GM19351 (cell line): ENCODE measurements around the gene TOMM34.

Source experiments
- ATAC-seq: cut with Tn5 transposase; IDR thresholded peaks from one replicate; pipeline ENCODE4 v1.9.1; 2021; ENCODE audit warnings: mild to moderate bottlenecking, moderate library complexity; ENCODE audit not compliant: unreplicated experiment

Gene TOMM34

GRCh38 chr20:44963325-44964215 lies 3.4 kb upstream of the TOMM34 start:
- ATAC-seq: no peak

- ATAC-seq: no peak
Observed at GRCh38 chr20:44962483-44962882, 2.3 kb upstream of the TOMM34 start.

DNA sequence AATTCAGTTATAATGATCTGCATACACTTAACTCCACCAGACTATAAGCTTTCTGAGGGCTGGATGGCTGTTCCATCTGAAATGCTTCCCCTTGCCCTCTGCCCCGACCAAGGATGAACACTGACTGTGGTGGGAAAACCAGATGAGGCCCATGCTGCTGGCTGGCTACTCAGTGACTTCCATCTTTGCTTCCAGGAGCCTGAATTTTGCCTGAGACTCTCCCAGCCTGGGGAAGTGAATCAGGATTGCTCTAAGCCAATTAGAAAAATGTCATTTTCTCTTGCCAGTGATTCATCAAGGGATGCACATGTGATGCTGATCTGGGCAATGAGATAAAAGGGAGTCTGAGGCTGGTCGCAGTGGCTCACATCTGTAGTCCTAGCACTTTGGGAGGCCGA lies 1.7 kb upstream of the TOMM34 start:
- no peak for ATAC-seq

- no peak for ATAC-seq
Observed at GRCh38 chr20:44961011-44961869, 1.0 kb upstream of the TOMM34 start.

GRCh38 chr20:44959638-44960102 lies 527 bp downstream of the TOMM34 start:
- ATAC-seq: peak; percentile 35

DNA sequence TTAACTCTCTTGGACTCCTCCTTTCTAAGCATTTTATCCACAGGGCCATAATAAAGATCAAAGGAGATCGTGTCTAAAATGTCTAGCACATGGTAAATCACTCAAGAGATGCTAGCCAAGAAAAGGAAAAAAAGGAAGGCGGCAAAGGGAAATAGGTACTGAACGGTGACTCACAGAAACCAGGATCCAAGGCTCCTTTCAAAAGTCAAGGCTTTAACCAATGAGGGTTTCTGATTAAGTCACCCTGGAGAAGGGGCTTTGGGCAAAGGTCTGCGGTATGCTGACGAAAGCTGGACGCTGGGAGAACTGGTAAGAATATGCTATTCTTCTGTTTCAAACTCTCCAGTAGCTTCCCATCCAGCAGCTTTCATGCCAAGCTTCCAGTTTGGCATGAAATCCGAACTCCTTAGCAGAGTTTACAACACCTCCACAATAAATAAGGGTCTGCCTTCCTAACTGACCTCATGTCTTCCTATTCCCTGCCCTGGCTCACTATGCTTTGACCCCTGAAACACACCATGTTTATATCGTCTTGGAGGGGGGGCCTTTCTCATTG lies 1.0 kb downstream of the TOMM34 start:
- no peak for ATAC-seq

GRCh38 chr20:44958276-44958675 lies 1.9 kb downstream of the TOMM34 start:
- no peak for ATAC-seq

DNA sequence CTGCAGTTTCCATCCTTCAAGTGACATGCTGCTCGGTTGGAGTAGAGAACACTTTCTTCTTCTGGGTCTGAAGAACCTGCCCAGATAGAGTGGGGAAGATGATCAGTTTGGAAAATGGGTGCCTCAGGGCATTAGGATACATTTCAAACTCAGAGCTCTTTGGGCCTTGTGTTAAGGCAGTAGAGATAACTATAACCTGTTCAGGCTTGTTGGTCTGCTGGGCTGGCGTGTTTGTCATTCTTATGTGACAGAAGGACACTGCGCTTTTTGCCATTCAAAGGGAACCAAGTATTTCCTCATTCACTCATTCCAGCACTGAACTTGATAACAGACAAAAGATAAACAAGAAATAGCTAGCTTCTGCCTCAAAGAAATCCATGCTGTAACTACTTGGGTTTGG lies 3.8 kb downstream of the TOMM34 start:
- ATAC-seq: no peak

- ATAC-seq: no peak
Observed at GRCh38 chr20:44955270-44955669, 4.9 kb downstream of the TOMM34 start.

GRCh38 chr20:44954211-44954610 lies 6.0 kb downstream of the TOMM34 start:
- no peak for ATAC-seq

GRCh38 chr20:44952731-44953130 lies 7.5 kb downstream of the TOMM34 start:
- no peak for ATAC-seq

DNA sequence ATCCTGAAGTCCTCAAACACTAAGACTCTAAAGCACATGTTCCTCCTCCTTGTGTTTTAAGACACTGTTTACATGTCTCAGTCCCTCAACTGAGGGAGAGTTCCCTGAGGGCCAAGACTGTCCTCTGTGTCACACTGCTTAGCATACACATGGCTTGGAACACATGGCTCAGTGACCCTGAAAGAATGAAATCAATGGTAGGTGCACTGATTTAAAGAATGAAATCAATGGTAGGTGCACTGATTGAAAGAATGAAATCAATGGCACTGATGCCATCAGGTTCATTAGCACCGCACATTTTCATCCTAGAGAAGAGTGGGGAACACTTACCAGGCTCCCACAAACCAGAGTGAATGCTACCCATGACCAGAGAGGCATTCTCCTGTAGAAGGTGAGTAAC lies 9.8 kb downstream of the TOMM34 start:
- ATAC-seq: no peak

DNA sequence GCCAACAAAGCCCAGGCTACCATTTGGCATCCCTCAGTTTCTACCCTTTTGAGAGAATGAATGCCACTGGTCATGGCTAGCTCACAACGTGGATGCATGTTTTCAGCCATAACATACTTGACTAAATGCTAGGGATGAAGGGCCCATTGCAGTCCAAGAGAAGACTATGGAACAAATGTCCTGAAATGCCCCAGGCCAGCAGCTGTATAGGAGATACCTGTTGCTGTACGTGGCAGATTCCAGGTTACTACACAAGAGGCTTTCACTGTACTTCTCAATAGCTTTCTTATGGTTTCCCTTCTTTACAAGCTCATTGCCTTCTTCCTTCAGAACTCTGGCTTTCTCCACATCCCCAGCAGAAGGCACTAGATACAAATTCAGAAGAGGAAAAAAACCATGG lies 11.7 kb downstream of the TOMM34 start:
- no peak for ATAC-seq

DNA sequence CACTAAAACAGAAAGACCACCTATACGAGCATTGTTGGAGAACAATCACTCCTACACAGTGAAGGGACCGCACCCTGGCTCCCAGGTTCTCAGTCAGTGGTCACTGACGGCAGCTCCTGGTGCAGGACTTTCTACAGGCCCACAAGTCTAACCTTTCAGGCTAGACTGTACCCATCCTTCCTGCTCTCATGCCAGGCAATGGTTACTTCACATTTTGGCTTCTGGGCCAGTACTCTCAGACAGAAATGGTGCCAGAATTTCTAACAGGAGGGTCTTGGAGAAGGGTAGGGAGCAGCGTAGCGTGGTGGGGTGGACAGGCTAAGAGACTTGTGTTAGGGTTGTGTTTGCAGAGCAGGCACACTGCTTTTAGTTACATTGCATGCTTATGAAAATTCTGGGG lies 12.1 kb downstream of the TOMM34 start:
- no peak for ATAC-seq

GRCh38 chr20:44946271-44946852 lies 13.8 kb downstream of the TOMM34 start:
- ATAC-seq: no peak

- no peak for ATAC-seq
Observed at GRCh38 chr20:44945261-44945660, 14.9 kb downstream of the TOMM34 start.

GRCh38 chr20:44943828-44944227 lies 16.4 kb downstream of the TOMM34 start:
- ATAC-seq: no peak

DNA sequence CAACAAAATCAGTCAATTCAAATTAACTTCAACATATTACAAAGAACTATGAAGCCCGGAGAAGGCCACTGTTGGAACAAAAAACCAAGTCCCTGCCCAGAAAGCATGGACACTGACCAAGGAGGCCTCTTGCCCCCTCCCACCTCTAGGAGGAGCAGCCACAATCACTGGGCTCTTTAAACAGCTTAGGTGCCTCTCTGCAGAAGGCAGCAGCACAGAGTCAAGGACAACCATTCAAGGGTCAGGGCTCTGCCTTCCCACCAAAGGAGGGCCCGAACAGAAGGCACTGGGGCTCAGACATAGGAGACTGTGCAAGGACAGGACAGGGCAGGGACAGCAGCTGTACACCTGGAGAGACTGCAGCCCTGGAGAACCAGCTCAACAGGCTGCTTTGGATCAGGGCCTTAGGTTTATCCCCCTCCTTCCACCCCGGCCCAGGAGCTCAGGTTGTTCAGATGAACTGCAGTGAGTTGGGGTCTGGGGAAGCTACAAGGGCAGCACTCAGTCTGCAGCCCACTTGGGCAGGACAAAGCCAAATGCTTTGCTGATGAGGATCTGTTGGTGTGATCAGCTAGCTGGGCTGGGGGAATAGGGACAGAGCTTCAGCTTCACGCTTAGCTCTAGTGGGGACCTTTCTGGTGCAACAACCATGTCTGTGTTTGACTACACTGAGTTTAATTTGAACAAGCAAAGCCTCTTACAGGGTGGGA lies 17.8 kb downstream of the TOMM34 start:
- no peak for ATAC-seq

DNA sequence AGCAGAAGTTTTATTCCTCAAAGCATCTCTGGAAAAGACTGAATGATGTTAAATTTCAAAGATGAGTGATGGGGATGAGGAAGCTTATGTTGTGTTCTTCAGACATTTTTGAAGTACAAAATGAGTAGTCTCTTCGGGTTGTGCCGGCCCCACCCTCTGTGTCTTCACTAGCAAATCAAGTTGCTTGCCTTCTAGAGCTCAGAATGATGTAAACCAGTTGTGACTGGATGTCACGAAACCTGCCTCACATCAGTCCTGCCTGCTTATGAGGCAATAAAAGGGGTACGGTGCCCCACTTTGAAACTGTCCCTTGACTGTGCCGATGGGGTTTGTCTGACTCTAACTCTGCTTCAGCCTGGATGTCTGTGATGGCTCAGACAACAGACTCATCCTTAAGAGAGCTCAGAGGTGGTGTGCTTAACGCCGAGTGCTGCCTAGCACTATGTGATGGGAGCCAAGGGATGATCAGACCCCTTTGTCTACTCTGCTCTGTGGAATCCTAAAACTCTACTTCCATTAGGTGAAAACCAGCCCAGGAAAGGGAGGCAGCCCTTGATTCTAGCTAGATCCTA lies 19.0 kb downstream of the TOMM34 start:
- no peak for ATAC-seq

- no peak for ATAC-seq
Observed at GRCh38 chr20:44938637-44939036, 21.6 kb downstream of the TOMM34 start.
